ENCODE results near the gene FAM118B.

FAM118B gene

GRCh38 chr11:126211236-126212088, at the start of gene FAM118B, which contains the start of gene RPUSD4:
Gene FAM118B (plus strand): TSS chr11:126211782. CDS start chr11:126235002, 23,220 bp downstream.
Gene RPUSD4 (minus strand): TSS chr11:126211650. CDS start chr11:126211638, 12 bp downstream.
- peak; percentile 90 to 91 for DNase-seq (ENCODE audit: low read depth in 2 of 2)

DNA sequence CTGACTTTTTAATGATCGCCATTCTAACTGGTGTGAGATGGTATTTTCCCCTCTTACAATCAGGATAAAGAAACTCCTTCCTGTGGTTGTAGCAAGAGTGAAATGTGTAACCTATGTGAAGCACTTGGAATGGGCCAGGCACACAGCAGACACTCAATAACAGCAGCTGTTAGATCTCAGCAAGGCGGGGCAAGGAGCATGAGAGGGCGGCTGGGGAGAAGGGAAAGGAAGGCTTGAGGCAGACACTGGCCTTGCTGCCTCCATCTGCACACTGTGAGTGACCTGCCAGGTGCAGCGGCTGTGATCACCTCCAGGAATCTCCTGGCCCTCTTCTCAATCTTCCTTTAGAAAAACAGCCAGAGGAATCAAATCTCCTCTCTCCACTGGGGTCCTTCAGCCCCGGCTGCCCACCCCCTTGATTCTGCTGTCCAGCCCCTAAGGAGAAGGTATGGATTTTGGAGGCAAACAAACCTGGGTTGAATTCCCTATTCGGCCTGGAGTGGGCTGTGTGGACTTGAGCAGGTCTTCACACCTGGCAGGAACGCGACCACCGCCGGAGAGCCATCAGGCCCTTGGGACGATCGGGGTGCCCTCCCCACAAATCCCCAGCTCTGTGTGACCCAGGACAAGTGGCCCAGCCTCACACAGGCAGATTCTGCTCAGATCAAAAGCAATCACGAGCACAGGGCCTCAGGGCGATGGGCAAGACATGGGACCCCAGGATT, 49.1 kb upstream of the FAM118B start:
- no peak for DNase-seq (ENCODE audit: low read depth in 2 of 2)

- DNase-seq (ENCODE audit: low read depth in 2 of 2) = peak; percentile 78 to 82
Measured at GRCh38 chr11:126163074-126163700, 48.4 kb upstream of the FAM118B start.

DNA sequence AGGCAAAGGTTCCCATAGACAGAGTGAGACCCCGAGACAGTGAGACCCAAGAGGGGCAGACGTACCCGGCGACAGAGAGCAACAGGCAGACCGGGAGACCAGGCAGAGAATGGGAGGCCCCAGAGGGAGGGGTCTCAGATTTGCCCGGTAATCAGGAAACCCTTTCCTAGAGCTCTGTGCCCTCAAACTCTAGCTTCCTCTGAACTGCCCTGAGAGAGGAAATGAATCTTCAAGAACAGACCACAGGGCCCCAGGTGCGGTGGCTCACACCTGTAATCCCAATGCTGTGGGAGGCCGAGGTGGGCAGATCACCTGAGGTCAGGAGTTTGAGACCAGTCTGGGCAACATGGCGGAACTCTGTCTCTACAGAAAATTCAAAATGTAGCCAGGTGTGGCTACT, 47.8 kb upstream of the FAM118B start:
- DNase-seq (ENCODE audit: low read depth in 2 of 2) = no peak

- DNase-seq (ENCODE audit: low read depth in 2 of 2) = no peak
Measured at GRCh38 chr11:126164781-126165180, 46.8 kb upstream of the FAM118B start.

GRCh38 chr11:126165311-126165720, 46.3 kb upstream of the FAM118B start:
- no peak for DNase-seq (ENCODE audit: low read depth in 2 of 2)

DNA sequence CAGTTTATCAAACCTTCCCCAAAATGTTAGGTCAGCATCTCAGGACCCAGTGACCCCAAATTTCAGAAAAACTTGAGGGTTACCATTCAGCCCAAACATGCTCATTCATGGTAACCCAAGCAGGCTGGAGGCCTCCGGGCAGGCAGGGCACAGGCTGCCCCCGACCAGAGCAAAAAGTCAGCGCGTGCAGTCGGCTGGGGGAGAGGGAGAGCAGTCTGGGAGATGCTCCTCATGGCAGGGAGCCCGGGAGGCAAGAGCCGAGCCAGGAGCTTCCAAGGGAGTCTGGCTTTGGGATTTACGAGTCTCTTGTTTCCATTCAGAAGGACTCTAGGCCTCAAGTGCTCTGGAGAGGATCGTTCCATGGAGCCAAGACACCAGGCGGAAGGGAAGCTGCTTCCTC, 45.8 kb upstream of the FAM118B start:
- no peak for DNase-seq (ENCODE audit: low read depth in 2 of 2)

GRCh38 chr11:126166413-126166812, 45.2 kb upstream of the FAM118B start:
- DNase-seq (ENCODE audit: low read depth in 2 of 2) = no peak

DNA sequence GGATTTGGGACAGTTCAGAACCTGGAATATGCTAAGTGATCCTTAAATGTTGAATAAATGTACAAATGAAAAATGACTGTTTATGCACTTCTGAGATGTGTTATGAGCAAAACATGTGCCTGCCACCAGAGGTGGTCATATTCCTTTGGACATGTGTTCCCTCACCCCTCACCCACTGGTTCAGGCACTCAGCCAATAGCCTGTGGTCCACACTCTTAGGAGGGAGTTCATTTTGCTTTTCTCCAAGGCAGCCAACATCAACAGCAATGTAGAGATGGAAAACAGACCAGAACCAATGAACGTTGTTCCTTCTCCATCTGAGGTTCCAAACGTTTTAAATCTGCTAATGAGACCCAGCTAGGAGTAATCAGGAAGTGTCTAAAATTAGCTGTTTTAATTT, 44.1 kb upstream of the FAM118B start:
- peak; percentile 20 for DNase-seq (ENCODE audit: low read depth in 2 of 2)

GRCh38 chr11:126169291-126169690, 42.3 kb upstream of the FAM118B start:
- no peak for DNase-seq (ENCODE audit: low read depth in 2 of 2)

GRCh38 chr11:126172596-126173038, 39.0 kb upstream of the FAM118B start:
- peak; percentile 92 to 93 for DNase-seq (ENCODE audit: low read depth in 2 of 2)

DNA sequence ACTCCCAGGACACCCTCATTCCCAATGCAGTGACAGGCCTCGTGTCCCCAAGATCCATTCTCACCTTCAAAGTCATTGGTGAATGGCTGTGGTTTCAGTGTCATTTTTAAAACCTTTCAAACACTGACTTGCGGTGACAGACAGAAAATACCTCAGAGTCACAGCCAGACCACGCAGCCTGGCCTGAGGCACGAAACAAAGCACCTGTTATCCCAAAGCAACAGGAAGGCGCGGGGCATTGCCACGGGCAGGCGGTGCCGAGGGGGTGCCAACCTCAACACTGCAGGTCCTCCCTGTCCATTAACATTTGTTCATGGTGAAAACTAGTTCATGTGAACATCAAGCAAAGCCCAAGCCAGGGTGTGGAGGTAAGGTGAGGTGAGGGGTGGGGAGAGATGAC, 38.3 kb upstream of the FAM118B start:
- no peak for DNase-seq (ENCODE audit: low read depth in 2 of 2)

DNA sequence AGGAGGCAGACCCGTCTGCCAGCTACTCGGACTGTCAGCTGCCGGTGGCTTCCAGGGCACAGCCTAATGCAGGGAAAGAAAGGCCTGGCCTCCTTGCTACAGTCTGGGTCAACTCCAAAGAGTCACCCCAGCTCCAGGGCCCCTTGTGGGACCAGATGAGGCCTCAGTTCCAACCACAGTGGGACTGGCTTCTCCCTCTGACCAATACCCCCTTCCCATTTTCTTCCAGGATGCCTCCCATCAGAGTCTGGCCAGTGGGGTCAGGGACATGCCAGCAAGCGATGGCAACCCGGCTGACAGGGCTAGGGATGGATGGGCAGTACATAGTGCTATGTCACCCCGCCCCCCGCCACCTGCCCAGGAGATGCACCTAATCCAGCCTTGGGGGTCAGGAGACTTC, 36.8 kb upstream of the FAM118B start:
- DNase-seq (ENCODE audit: low read depth in 2 of 2) = no peak

GRCh38 chr11:126175393-126175792, 36.2 kb upstream of the FAM118B start:
- DNase-seq (ENCODE audit: low read depth in 2 of 2) = peak; percentile 46 to 48

DNA sequence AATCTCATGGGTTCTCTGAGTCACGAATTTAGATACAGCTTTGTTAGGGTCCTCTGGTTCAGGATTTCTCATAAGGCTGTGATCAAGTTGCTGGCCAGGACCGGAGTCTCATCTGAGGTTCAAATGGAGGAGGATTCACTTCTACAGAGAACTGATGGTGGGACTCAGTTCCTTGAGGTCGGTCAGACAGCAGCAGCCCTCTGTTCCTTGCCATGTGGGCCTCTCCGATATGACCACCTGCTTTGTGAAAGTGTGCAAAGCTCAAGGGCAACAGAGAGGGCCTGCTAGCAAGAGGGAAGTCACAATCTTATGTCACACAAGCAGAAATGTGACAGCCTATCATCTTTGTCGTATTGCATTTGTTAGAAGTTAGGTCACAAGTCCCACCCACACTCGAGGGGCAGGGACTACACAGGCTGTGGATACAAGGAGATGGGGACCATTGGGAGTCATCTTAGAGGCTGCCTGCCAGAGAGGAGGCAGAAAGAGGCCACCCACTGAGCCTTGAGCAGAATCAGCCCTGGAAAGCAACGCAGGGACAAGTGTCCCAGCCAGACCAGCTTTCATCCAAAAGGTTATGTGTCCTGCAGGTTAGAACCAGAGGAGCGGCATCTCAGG, 34.6 kb upstream of the FAM118B start:
- no peak for DNase-seq (ENCODE audit: low read depth in 2 of 2)

- no peak for DNase-seq (ENCODE audit: low read depth in 2 of 2)
Measured at GRCh38 chr11:126181939-126182730, 29.4 kb upstream of the FAM118B start.

- no peak for DNase-seq (ENCODE audit: low read depth in 2 of 2)
Measured at GRCh38 chr11:126182787-126183445, 28.7 kb upstream of the FAM118B start.

DNA sequence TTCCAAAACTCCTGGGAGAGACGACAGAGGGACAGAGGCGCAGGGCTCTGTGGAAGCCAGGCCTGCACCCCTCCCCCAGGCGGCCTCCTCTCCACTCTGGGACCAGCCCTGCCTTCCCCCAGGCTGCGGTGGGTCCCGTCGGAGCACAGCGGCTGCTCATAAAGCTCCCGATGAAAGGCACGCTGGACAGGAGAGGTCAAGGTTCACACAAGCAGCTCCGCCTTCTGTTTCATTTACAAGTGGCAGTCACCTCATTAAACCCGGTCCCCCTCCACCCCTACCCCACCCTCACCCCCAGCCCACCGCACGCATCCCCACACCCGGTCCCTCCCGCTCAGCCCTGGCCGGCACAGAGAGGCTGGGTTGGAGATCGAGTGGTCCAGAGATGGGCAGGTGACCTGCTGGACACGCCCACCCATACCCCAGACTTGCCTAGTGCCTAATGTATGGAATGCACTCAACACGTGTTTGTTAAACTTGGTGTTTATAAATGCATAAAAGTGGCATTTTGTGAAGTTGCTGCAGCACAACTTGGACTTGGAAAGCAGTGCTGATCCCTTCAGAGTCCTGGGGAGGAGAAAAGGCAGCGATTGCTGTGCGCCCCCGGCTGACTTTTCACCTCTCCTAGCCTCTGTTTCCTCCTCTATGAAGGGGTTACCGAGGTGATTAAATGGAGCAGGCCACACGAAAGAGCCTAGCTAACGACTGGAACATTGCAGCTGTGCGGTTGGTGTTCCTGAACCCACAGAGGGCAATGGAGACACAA, 26.1 kb upstream of the FAM118B start:
- no peak for DNase-seq (ENCODE audit: low read depth in 2 of 2)

GRCh38 chr11:126186025-126186698, 25.4 kb upstream of the FAM118B start:
- DNase-seq (ENCODE audit: low read depth in 2 of 2) = no peak

All from fibroblast of skin of left quadriceps (primary cell).